ENCODE measurements around the gene PHLDB3.

DNA sequence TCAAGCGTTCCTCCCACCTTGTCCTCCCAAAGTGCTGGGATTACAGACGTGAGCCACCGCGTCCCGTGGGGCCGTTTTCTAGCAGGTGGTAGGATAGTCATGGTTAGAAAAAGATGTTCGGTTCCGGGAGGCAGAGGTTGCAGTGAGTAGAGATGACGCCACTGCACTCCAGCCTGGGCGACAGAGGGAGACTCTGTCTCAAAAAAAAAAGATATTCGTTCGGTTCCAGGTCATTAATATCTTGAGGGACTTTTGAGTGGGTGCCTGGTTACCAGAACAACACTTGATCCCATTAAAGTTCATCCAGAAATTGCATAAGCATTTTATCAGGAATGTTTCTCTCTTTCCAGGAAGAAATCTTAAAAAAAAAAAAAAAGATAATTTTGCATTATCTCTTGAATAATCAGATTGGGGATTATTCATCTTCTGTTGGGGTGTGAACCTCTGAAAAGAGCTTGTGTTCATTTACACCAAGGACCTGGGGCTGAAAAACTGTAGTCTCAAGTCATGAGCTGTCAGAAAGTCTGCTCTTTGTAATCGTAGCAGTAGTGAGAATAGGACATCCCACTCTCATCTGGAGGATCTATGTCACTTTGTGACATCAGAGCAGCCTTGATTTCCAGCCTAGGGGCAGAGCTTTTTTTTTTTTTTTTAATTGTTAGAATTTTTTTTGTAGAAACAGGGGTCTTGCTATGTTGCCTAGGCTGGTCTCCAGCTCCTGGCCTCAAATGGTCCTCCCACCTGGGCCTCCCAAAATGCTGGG is 23.5 kb upstream of the PHLDB3 start:
- no peak for TF ChIP-seq POLR2AphosphoS5 (IDR thresholded peaks at IDR 0.05; ENCODE audit: borderline replicate concordance, low read depth, low read length)
- TF ChIP-seq EZH2 (IDR thresholded peaks at IDR 0.05) = no peak

Measured in SK-N-MC (cell line).